ENCODE results near the gene SLC39A11. TPM values are rescaled to one million over a fixed set of nuclear protein-coding genes. Genes with fewer than 3 reads are reported as not detected.

SLC39A11 gene
- total RNA-seq, 1 donor from 2014 or later, result 4.9 TPM

- no peak for DNase-seq (ENCODE audit: low spot score in 2 of 2)
- Histone ChIP-seq H3K27me3 (no peaks in the 10 kb centered on the region), H3K27ac (no peak overlapping the region), H3K36me3 (no peaks in the 10 kb centered on the region), H3K4me3 (no peak overlapping the region), H3K4me1 (no peaks in the 10 kb centered on the region), H3K9me3 (no peaks in the 10 kb centered on the region)
- TF ChIP-seq CTCF (IDR thresholded peaks at IDR 0.05), result no peak
- intact Hi-C loops (cut with DNase I), result no loop called here
These were observed 36.0 kb upstream of the SLC39A11 start for GRCh38 chr17:73128496-73128895.

- Histone ChIP-seq H3K36me3 (no peaks in the 10 kb centered on the region), H3K4me1 (no peaks in the 10 kb centered on the region), H3K27me3 (no peaks in the 10 kb centered on the region), H3K9me3 (no peaks in the 10 kb centered on the region), H3K4me3 (no peak overlapping the region), H3K27ac (no peak overlapping the region)
- no peak for DNase-seq (ENCODE audit: low spot score in 2 of 2)
- intact Hi-C loops (cut with DNase I), result no loop called here
- no peak for TF ChIP-seq CTCF (IDR thresholded peaks at IDR 0.05)
These were observed 34.4 kb upstream of the SLC39A11 start for GRCh38 chr17:73126716-73127473.

- H3K36me3 ChIP-seq, result no peaks in the 10 kb centered on the region
- H3K27me3 ChIP-seq, result no peaks in the 10 kb centered on the region
- intact Hi-C loops (cut with DNase I), result no loop called here
- H3K4me3 ChIP-seq, result no peak overlapping the region
- no peak overlapping the region for H3K27ac ChIP-seq
- H3K9me3 ChIP-seq, result no peaks in the 10 kb centered on the region
- no peak for DNase-seq (ENCODE audit: low spot score in 2 of 2)
- no peak for TF ChIP-seq CTCF (IDR thresholded peaks at IDR 0.05)
- H3K4me1 ChIP-seq, result no peaks in the 10 kb centered on the region
These were observed 31.3 kb upstream of the SLC39A11 start for GRCh38 chr17:73123606-73124320.

GRCh38 chr17:73122953-73123605 lies 30.6 kb upstream of the SLC39A11 start:
- no peak for DNase-seq (ENCODE audit: low spot score in 2 of 2)
- TF ChIP-seq CTCF (IDR thresholded peaks at IDR 0.05), result no peak
- no peak overlapping the region for H3K27ac ChIP-seq
- H3K4me3 ChIP-seq, result no peak overlapping the region
- intact Hi-C loops (cut with DNase I), result no loop called here
- no peaks in the 10 kb centered on the region for H3K36me3 ChIP-seq
- H3K9me3 ChIP-seq, result no peaks in the 10 kb centered on the region
- H3K27me3 ChIP-seq, result no peaks in the 10 kb centered on the region
- no peaks in the 10 kb centered on the region for H3K4me1 ChIP-seq

GRCh38 chr17:73121506-73121905 lies 29.0 kb upstream of the SLC39A11 start:
- Histone ChIP-seq H3K4me3 (no peak overlapping the region), H3K9me3 (no peaks in the 10 kb centered on the region), H3K36me3 (no peaks in the 10 kb centered on the region), H3K4me1 (no peaks in the 10 kb centered on the region), H3K27me3 (no peaks in the 10 kb centered on the region), H3K27ac (no peak overlapping the region)
- no peak for DNase-seq (ENCODE audit: low spot score in 2 of 2)
- intact Hi-C loops (cut with DNase I), result no loop called here
- TF ChIP-seq CTCF (IDR thresholded peaks at IDR 0.05), result no peak
